Transverse colon (tissue), 4 donors: ENCODE results near the gene SLC46A1.

Experiments used
- CTCF ChIP-seq, 5 experiments: fragments of 200-600 bp in 3 of 5; fragments of 450-650 bp in 2 of 5; sonication (generic) in 3 of 5; IDR thresholded peaks; 1 replicate in 2 of 5; 2 replicates in 3 of 5; pipeline ENCODE4 v1.5.1; 2016 to 2017; ENCODE audit warnings: antibody characterized with exemption in 5 of 5, inconsistent platforms in 3 of 5, mild to moderate bottlenecking in 2 of 5, moderate library complexity in 1 of 5
- POLR2A ChIP-seq: fragments of 450-650 bp; IDR thresholded peaks from one replicate; pipeline ENCODE4 v1.6.1; 2016; ENCODE audit warnings: antibody characterized with exemption, mild to moderate bottlenecking, moderate library complexity
- POLR2AphosphoS5 ChIP-seq, 3 donors: sonication (generic); formaldehyde crosslinking; IDR thresholded peaks; one replicate each; pipeline ENCODE4 v1.6.1; 2016; ENCODE audit warnings: antibody characterized with exemption in 3 of 3

DNA sequence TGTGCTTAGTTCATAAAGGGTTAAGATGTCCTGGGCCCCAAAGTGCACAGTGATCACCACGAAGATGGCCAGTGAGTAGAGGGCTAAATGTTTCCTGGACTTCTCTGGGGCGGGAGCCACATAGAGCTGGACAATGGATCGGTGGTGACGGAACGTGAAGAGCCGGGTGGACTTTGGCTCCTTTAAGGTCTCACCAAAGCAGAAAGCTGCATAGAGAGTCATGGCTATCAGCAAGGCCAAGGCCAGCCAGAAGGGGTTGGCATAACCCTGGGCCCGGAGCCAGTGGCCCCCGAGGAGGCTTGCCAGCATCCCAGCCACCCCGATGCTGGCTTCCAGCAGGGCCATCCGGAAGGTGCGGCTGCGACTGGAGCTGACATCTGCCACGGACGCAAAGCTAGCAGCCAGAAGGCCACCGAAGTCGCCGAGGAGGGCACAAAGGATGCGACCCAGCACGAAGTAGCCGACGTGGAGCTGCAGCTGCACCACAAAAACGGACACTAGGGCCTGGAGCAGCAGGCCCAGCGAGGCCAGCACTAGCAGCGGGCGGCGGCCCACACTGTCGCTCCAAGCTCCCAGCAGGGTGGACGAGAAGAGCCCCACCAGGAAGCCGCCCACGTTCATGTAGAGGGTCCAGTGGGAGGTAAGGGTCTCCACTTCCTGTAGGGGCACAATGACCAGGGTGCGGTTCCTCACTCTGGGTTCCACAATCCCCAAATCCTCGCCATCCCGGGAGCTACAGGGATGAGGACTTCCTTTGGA lies 1.0 kb downstream of the SLC46A1 start:
- TF ChIP-seq CTCF (IDR thresholded peaks at IDR 0.05), result no peak
- TF ChIP-seq POLR2AphosphoS5 (IDR thresholded peaks at IDR 0.05), result no peak
- no peak for TF ChIP-seq POLR2A
